Right lobe of liver (tissue), 6 donors: ENCODE measurements around the gene SH3PXD2A. TPM values are rescaled to one million over a fixed set of nuclear protein-coding genes. Genes with fewer than 3 reads are reported as not detected.
A peak's percentile ranks its signal among the peaks of the same experiment; 100 is the strongest.

Experiments
- ATAC-seq, 4 donors: fragments of 200-7000 bp; cut with Tn5 transposase; one replicate each; pipeline ENCODE4 v1.9.1; 2020; ENCODE audit warnings: mild to moderate bottlenecking in 4 of 4, moderate library complexity in 4 of 4
- DNase-seq, 3 donors: peaks; one replicate each; pipeline ENCODE4 v3.0.0-alpha.2; 2020
- H3K27ac ChIP-seq, 3 donors: fragments of 200-600 bp; one replicate each; pipeline ENCODE4 v1.8.0; 2022
- H3K27me3 ChIP-seq, 2 donors: fragments of 200-600 bp; one replicate each; pipeline ENCODE4 v1.8.0; 2022
- H3K36me3 ChIP-seq, 4 donors: fragments of 200-600 bp; sonication (generic) in 1 of 4; one replicate each; pipeline versions ENCODE4 v1.5.1 to v1.8.0; 2017 to 2022; ENCODE audit warnings: control low read depth in 1 of 4
- H3K4me1 ChIP-seq, 4 donors: fragments of 200-600 bp; sonication (generic) in 1 of 4; one replicate each; pipeline versions ENCODE4 v1.5.1 to v1.8.0; 2017 to 2022; ENCODE audit warnings: control low read depth in 1 of 4
- H3K4me3 ChIP-seq, 3 donors: fragments of 200-600 bp; one replicate each; pipeline ENCODE4 v1.8.0; 2022
- H3K9me3 ChIP-seq, 4 donors: fragments of 200-600 bp; sonication (generic) in 1 of 4; one replicate each; pipeline versions ENCODE4 v1.5.1 to v1.8.0; 2017 to 2022; ENCODE audit warnings: control low read depth in 1 of 4
- CTCF ChIP-seq, 4 donors: fragments of 200-600 bp in 3 of 4; fragments of 450-650 bp in 1 of 4; IDR thresholded peaks; one replicate each; pipeline versions ENCODE4 v1.5.1 to v1.8.0; 2016 to 2022; ENCODE audit warnings: antibody characterized with exemption in 4 of 4, mild to moderate bottlenecking in 2 of 4
- POLR2A ChIP-seq: fragments of 450-650 bp; IDR thresholded peaks from one replicate; pipeline ENCODE4 v1.6.1; 2017; ENCODE audit warnings: antibody characterized with exemption, mild to moderate bottlenecking
- WGBS: methylation state at CpG from one replicate; pipeline ENCODE4 v1.1.6; 2018; ENCODE audit warnings: low coverage, low lambda C conversion rate; ENCODE audit not compliant: insufficient coverage; ENCODE audit errors: missing lambda C conversion rate; 5-methylcytosine and 5-hydroxymethylcytosine counted together
- intact Hi-C, 2 donors: fragments of 100-400 bp; cut with DNase I; formaldehyde crosslinking; loops; one replicate each; pipeline versions ENCODE4 v1.11.2 to v1.14.1; 2022
- total RNA-seq, 6 experiments: library from RNA; depleted of rRNA in 2 of 6; stranded (reverse); fragments of >200 nt in 2 of 6; fragmentation: NEBNext Ultra II Directional in 3 of 6; extraction: Animal tissue kit (Norgen Biotek cat#: 25700) in 3 of 6; gene quantifications; one replicate each; pipeline versions ENCODE4 v1.1.0 to v1.2.4, GENCODE V29; 2016 to 2023
- donor health status: DM: no; HTN: yes; CAD: no.
- donor health status: DM: no; HTN: no; CAD: no.
- donor health status: DM: no; HTN: no; CAD: no.
- donor health status: DM: no; HTN: yes; CAD: no.
- donor health status: DM: no; HTN: yes; CAD: no.

The SH3PXD2A gene
- total RNA-seq, 6 experiments from 2014 or later, result 3.0 to 38.3 (median 10.0) TPM

GRCh38 chr10:103568505-103568904 is 286.9 kb downstream of the SH3PXD2A start:
- Histone ChIP-seq H3K9me3 (no peaks in the 10 kb centered on the region), H3K27me3 (no peaks in the 10 kb centered on the region), H3K4me3 (no peak overlapping the region), H3K4me1 (no peaks in the 10 kb centered on the region), H3K27ac (no peak overlapping the region), H3K36me3 (no peaks in the 10 kb centered on the region)
- WGBS, result 86% methylated on average over 4 of the region's 5 CpGs
- TF ChIP-seq POLR2A, result no peak
- TF ChIP-seq CTCF (IDR thresholded peaks at IDR 0.05), result no peak
- no peak for ATAC-seq
- intact Hi-C loops, result no loop called here
- no peak for DNase-seq

GRCh38 chr10:103566536-103566935 is 288.8 kb downstream of the SH3PXD2A start:
- Histone ChIP-seq H3K9me3 (no peaks in the 10 kb centered on the region), H3K4me1 (no peaks in the 10 kb centered on the region), H3K36me3 (no peaks in the 10 kb centered on the region), H3K27me3 (no peaks in the 10 kb centered on the region), H3K27ac (no peak overlapping the region), H3K4me3 (no peak overlapping the region)
- no peak for ATAC-seq
- TF ChIP-seq CTCF (IDR thresholded peaks at IDR 0.05), result no peak
- no peak for TF ChIP-seq POLR2A
- no peak for DNase-seq
- intact Hi-C loops, result no loop called here
- 49% methylated on average over 3 of the region's 3 CpGs for WGBS

GRCh38 chr10:103564776-103565520 is 290.4 kb downstream of the SH3PXD2A start:
- no peak for TF ChIP-seq POLR2A
- TF ChIP-seq CTCF (IDR thresholded peaks at IDR 0.05), result peak; percentile 27 to 66 (median 44)
- WGBS, result 35% methylated on average over 4 of the region's 12 CpGs
- ATAC-seq (peak; percentile 38 to 46 (median 44)), DNase-seq (no peak)
- Histone ChIP-seq H3K27ac (no peak overlapping the region), H3K4me3 (no peak overlapping the region), H3K27me3 (no peaks in the 10 kb centered on the region), H3K36me3 (no peaks in the 10 kb centered on the region), H3K9me3 (no peaks in the 10 kb centered on the region), H3K4me1 (no peaks in the 10 kb centered on the region)
- intact Hi-C loops, result no loop called here

- H3K27me3 ChIP-seq, result no peaks in the 10 kb centered on the region
- no CpG with 5 or more reads among the region's 7 CpGs for WGBS
- H3K4me3 ChIP-seq, result no peak overlapping the region
- TF ChIP-seq CTCF (IDR thresholded peaks at IDR 0.05), result no peak
- TF ChIP-seq POLR2A, result no peak
- no peaks in the 10 kb centered on the region for H3K4me1 ChIP-seq
- H3K9me3 ChIP-seq, result no peaks in the 10 kb centered on the region
- intact Hi-C loops, result no loop called here
- H3K36me3 ChIP-seq, result no peaks in the 10 kb centered on the region
- H3K27ac ChIP-seq, result no peak overlapping the region
- ATAC-seq (no peak), DNase-seq (no peak)
These were observed 291.3 kb downstream of the SH3PXD2A start for GRCh38 chr10:103564116-103564501.
